HG03064 (cell line): Measurements from ENCODE around the gene USP21.

Source experiments
- ATAC-seq: cut with Tn5 transposase; IDR thresholded peaks from one replicate; pipeline ENCODE4 v1.9.1; 2021; ENCODE audit warnings: low read depth; ENCODE audit not compliant: unreplicated experiment

The USP21 gene

DNA sequence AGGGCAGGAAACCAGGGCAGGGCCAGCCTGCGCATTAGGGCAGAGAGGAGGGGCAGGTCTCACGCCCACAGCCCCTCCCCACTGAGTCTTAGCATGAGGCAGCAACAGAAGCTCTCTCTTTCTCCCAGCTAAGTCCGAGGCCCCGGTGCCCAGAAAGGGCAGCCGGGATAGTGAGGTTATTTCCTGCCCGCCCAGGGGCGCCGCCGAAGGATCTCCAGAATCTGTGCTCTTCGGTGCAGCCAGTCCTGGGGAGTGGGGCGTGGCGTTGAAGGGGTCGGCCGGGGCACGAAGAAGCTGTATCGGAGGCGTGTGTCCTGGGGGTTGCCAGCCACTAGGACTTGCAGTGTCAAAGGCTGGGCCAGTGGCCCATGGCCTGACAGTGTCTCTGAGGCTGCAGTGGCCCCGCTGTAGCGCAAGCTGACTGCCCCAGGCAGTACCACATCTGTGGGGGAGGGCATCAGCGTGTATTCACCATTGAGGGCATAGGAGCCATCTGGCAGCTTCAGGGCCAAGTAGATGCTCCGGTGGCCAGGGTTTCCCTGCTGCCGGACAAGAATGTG lies 31.7 kb downstream of the USP21 start:
- no peak for ATAC-seq

DNA sequence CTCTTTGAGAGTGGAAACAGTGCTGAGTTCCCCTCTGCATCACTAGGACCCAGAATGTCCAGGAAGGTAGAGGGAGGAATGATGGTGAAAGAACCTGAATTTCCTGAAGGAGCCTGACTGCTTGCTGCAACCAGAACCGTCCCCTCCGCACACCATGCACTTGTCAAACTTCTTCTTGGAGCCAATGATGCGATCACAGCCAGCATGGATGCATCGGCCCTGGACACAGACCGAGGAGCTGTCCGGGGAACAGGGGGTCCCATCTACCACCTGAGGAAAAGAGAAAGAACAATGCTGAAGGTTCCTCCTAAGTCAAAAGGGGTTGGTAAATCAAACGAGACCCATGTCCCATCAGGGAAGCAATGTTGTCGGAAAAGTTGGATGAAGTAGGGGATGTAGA lies 32.7 kb downstream of the USP21 start:
- no peak for ATAC-seq

DNA sequence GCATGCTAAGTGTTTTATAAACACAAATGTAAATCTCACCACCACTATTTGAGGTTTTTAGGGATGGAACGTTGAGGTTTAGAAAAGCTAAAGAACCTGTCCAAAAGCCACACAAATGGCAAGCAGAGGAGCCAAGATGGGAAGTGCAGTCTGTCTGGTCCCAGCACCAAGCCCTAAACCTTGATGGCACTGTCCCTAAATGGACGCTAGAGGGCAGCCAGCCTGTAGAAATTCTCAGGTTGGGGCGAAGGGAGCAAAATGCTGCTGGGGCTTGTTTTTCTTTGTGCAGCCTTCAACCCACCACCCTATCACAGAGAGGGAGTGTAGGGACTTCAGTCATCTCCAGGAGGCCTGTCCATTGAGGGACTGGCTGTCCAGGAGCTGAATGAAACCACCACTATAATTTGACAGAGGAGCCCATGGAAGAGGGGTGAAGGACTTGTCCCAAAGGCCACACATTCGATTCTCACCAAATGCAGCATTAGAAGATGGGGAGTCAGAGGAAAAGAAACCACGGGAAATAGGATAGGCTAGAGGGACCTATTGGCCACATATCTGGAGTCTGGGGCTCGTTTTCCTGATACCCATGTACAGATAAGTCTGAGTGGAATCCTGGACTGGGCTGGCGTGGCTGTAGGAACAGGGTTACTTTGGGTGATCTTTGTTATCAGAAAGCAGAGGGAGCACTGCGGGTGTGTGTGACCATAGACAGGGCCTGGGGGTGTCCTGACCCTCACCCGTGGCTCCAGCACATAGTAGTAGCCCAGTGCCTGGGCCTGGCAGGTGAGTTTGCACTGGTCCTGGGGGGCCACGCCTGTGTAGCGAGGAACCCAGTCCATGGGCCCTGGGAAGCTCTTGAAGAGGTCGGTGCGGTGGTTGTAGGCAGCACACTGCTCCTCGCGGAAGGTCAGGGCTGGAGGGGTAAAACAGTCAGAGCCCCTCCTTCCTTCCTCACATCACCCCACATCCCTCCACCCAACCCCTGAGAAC lies 33.5 kb downstream of the USP21 start:
- no peak for ATAC-seq

DNA sequence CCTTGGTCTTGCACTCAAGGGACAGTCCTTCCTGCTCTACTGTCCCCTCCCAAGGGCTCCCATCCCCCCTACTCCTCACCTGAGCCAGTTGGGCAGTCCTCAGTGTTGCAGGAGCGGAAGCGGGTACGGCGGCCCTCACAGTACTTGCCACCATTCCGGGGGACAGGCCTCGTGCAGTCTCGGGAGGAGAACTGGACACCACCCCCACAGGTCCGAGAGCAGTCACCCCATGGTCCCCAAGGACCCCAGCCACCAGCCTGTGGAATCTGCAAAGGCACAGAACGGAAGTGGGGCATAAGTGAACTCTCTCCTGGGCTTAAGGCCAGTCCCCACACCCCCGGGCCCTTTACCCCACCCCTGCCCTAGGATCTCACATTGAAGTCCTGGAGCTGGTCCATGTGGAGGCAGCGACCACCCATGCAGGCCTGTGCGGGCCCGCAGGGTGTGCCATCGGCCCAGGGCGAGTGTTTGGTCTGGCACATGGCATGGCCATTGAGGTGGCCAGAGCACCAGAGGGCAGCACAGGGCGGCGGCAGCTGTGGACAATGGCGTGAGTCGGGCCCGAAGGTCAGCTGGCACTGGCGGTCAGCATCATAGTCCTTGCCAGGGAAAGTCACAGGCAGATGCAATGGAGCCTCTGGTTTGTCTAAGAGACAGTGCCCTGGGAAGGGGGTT lies 34.4 kb downstream of the USP21 start:
- no peak for ATAC-seq

DNA sequence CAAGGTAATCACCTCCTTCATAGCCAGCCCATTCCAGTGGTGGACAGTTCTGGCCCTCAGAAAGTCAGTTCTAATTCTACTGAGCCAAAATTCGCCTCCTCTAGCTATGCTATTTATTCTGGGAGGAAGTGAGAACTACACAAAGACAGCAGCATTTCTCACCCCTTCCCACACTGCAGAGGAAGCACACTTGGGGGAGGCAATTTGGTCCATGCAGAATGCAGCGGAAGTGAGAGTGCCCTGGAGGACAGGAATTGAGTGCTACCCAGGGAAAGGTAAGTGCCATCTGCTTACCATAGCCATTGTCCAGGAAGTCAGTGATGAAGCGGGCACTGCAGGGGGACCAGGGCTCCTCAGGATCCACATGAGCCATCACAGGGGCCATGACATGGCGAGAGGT lies 35.9 kb downstream of the USP21 start:
- peak; percentile 66 for ATAC-seq

DNA sequence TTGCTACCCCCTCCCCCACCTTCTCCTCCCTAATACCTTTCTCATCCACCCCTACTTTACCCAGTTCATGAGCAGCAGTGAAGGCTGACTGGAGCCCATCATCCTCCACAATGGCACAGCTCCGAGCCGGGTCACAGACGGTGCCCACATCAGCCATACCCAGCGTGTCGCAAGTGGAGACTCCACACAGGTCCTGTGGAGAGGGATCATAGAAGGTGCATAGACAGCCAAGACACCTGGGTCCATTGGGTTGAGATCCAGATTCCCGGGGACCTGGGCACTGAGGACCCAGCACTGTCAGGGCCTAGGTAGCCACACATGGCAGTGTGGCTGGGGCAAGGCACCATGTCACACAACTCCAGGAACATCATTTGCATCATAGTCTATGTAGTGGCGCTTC lies 36.8 kb downstream of the USP21 start:
- no peak for ATAC-seq

DNA sequence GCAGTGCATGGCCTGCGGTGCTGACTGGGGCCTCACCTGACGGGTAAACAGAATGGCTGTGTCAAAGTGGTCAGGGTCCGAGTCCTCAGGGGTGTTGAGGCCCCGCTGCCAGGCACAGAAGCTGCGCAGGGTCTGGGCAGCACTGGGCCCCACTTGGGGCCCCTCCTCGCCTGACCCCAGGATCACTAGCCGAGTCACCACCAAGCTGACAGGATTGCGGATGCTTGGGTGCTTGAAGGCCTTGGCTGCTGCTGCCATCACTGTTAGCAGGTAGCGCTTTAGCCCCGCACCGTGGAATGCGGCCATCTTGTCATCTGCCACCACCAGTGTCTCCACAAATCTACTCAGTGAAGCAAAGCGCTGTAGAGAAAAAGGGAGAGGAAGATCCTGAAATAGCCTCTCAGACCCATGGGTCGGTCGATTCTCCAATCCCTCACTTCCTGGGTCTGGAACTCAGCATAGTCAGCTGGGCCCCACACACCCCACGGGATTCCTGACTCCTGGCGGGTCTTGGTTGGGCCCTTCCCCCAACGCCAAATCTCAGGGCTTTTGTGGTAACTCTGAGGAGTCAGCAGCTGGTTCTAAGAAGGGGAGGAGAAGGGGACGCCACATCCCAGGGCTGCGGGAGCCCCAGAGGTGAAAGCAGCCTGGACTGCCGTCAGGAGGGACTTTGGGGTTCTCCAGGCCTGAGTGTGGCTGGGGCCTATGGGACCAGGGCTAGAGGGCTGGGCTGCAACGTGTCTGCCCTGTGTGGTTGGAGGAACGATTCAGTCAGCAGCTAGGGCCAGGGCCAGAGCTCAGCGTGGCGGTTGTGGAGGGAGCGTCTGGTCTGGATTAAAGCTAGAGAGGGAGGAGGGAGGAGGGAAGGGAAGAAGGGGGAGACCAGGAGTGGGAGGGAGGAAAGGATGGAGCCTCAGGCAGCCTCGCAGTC lies 37.5 kb downstream of the USP21 start:
- no peak for ATAC-seq

DNA sequence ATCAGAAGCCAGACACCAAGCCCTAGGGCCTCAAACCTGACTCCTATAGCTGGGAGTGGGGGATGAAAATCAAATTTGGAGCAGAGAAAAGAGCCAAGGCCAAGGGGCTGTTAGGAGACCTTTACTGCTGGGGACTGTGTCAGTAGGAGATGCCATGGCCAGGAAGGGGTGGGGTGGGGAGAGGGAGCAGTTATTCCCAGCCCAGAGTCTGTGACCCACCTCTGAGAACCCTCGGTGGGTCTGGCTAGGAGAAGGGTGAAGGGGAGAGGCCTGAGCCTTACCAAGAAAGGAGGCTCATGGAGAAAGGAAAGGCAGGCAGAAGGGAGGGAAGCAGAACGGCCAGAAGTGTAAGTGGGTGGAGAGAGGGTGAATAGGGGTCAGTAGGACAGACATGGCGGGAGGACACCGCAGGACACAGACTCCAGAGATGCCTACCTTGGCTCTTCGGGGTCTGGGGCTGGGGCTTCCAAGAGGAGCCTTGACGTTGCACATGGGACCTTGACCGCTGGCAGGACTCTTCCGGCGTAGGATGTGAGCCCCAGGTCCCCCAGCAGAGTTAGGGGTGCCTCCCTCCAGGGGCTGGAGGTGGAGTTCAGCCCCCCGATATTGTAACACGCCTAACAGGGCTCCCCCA lies 38.4 kb downstream of the USP21 start:
- ATAC-seq: no peak

DNA sequence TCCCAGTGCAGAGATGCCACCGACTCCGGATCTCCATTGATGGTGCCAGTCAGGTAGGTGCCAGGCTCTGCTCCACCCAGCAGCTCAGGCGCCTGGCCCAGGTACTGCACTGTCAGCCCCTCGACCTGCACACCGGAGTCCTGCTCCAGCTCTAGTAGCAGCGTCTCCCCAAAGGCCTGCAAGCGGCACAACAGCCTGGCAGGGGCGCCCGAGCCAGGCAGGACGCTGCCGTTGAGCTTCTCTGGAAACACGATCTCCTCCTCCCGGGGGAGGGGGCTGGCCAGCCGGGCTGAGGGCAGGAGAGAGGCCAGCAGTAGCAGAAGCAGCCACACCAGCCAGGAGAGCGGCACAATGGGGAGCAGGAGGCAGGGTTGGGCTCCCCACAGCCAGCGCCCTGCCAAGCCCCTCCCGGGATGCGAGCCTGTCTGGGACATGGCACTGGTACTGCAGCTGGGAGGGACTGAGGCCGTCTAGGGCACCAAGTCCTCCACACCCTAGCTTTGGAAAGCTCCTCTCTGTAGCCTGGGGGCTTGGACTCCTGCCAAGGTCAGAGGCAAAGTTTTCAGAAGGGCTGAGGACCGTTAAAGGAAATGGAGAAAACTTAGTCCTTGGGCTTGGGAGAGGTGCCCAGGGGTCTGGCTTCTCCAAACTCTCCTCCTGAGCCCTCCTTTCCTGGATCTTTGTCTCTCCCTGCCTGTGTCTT lies 39.0 kb downstream of the USP21 start:
- no peak for ATAC-seq

DNA sequence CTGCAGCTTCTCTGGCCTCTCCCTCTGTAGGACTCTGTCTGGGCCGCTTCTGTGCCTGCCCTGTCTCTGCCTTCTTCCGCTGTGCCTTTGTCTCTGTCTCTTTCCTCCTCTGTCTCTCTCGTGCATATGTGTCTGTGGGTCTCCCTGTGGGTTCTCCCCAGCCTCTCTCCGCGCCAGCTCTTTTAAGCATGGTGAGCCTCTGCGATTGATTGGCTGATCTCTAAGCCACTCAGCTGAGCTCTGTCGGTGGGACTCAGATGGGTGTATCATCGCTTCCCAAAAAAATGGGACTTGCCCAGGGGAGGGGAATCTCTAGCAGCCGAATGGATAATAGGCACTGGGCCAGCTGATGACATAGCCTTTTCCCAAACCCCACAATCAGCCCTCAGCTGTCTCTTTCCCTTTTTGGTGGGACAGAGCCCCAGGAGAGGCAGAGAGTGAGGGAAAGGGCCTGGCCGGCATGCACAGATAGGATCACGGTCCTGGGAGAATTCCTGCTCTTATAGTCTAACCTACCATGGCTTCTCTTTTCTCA lies 39.7 kb downstream of the USP21 start, which contains the start of gene ADAMTS4:
Gene ADAMTS4, minus strand, starts transcription at position 158 of the 535 bp plus-strand sequence. CDS start 427 bp downstream, outside the sequence.
- no peak for ATAC-seq

DNA sequence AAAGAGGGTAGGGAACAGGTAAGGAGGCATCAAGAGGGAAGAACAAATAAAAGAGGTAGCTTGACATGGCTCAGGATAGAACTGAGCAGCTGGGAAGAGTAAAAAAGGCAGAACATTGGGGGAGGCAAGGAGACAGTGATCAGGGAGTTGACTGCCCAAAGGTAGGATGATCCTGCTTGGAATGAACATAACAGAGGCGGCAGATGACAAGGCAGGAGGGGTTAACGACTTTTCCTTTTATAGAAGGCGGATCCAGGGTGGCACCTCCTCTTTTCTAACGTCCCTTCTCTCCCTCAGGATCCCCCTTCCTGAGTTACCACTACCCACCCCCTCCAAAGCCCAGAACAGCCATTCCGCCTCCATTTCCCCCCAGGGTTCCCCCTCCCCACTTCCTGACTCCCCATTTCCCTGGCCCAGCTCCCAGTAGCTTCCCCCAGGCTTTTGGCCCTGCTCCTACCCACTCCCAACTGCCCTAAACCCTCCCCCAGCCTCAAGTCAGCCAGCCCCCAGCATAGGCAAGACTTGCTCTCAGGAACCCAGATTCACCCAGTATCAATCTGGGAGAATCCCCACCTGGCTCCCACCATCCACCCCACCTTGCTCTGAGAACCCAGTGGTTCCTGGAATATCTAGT lies 40.3 kb downstream of the USP21 start:
- ATAC-seq: no peak

DNA sequence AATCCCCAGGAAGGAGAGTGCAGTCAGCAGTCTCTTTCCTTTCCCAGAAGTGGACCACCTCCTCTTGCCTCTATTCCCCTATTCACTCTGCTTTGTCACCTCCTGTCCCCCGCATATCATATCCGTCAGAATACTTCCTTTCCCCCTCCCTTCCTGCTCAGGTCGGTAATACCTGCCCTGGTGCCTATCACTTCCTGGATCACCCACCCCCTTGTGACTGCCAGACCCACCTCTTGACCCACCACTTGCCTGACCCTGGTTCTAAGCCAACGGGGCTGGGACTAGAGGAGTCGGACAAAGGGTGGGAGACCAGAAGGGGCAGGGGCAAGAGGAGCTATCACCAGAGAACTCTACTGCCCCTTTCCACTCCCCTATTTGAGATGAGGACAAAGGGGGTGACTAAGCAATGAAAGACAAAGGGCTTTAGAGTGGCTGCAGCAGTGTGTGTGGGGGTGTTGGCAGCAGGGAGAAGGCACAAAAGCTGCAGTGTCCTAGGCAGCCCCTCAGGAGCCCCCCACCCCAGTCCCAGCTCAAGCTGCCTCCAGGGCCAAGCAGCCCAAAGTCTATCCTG lies 41.2 kb downstream of the USP21 start:
- no peak for ATAC-seq

DNA sequence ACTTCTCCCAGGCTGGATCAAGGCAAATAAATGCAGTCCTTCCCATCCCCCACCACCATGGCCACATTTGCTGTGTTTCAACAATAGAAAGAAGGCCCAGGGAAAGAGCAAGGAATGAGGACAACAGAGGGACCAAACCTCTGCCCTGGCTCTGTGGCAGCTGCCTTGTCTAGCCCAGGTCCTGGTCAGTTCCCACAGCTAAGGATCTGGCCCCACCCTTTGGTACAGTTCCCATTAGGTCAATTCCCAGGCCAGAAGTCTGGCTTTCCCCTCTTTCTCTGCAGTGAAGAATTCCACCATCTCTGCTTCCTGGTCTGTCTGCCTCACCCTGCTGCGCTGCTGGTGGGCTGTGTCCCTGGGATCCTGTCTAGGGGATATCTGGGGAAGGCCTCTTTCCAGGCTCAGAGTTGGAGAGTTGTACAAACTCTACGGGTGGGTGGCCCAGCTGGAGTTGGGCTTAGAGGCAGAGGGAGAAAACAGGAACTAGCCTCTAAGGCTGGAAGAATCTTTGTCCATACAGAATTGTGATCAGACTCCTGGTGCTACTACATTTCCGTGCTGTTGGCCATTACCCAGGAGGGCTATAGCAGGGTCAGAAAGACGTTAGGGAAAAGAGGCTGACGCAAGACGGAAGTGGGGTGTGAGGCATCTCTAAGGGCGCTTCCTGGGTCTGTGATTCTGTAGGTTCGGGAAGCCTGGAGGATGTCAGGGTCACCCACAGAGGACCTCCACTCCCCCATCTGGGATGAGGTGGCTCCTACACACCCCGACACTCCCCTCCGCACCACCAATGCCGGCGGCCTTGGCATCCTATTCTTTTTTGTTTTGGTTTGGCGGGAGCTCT lies 41.9 kb downstream of the USP21 start:
- no peak for ATAC-seq

DNA sequence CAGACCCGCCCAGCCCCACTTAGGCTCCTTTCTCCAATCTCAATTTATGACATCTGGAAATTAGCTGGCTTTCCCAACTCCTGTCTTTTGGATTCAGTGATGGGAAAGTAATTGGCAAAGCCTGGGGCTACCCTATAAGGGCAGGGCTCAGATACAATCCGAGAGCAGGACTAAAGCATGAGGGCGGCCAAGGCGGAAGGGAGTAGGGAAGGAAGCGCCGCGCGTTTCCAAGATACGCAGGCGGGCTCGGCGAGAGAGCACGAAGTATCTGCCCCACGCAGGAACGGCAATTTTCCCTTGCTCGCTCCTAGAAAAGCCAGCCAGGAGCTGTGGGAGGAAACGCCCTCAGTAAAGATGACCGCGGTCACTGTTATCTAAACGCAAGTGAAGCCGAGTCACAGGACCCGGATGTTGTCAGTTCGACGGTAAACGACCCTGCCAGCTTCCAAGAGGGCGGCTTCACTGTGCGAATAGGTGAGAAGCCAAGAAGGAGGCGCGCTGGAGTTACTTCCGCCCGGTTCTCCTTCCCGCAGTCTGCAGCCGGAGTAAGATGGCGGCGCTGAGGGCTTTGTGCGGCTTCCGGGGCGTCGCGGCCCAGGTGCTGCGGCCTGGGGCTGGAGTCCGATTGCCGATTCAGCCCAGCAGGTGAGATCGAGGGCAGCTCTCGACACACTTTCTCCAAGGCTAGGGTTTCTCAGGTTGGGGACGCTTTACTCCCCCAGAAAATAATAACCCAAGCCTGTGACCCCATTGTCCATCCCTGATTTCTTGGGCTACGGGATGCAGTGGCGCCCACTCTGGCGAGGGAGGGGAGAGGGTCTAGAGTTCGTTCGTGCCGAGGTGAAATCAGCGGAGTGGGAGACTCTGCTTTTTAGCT lies 42.8 kb downstream of the USP21 start, which contains the start of gene NDUFS2:
Gene NDUFS2, plus strand, starts transcription at position 532 of the 877 bp plus-strand sequence. Its CDS starts 19 bp downstream, at position 551.
- ATAC-seq: peak; percentile 88

DNA sequence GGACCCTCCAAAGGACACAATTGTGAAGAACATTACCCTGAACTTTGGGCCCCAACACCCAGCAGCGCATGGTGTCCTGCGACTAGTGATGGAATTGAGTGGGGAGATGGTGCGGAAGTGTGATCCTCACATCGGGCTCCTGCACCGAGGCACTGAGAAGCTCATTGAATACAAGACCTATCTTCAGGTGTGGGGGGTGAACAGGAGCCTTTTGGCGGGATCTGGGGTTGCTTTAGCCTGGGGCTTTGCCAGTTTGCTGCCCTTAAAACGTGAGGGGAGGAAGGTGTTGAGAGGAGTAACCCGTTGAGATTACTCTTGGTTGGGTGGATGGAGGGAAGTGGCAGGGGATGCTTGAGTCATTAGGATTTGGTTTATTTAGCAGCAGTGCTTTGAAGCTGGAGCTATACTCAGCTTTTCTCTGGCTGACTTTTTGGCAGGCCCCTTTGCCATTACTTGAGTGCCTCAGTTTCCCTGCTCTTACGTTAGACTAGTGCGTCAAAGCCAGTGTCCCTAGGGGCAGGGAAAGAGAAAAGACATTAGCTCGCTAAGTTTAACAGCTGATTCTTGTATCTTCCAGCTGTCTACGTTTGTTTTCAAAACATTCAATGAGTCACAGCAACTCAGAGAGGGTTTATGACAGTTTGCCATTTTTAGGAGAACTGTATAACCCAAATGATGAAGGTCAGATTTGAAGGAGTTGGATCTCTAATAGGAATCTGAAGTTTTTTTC lies 47.3 kb downstream of the USP21 start:
- ATAC-seq: no peak
